ENCODE data around the gene CRABP2.

DNA sequence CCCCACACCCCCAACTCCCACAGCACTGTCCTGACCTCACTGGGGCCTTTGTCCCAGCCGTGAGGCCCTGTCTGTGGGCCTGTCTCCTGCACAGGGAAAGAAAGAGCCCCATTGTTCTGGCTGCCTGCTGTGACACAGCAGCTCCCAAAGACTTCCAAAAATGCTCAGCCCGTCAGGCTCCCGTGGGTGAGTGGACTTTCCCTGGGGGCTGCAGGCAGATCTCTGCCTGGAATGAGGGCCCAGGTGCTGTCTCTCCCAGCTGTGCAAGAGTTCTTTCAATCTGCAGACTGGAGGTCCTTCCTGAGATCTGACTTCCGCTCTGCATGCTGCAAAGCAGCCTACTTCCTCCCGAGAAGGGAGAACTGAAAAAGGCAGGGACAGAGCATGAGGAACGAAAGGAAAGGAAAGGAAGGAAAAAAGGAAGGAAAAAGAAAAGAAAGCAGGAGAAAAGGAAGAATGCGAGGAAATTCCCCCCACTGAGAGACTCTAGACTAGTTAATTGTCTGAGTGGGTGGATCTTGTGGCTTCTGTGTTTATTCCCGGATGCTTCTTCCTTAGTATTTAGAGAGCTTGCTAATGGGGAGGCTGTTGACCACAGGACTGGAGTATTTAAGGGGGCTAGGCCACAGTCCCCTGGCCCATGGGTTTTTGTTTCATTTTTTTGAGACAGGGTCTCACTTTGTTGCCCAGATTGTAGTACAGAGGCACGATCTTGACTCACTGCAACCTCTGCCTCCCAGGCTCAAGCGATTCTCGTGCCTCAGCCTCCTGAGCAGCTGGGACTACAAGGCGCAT is 43.2 kb downstream of the CRABP2 start:
- TF ChIP-seq, protein P1, sequence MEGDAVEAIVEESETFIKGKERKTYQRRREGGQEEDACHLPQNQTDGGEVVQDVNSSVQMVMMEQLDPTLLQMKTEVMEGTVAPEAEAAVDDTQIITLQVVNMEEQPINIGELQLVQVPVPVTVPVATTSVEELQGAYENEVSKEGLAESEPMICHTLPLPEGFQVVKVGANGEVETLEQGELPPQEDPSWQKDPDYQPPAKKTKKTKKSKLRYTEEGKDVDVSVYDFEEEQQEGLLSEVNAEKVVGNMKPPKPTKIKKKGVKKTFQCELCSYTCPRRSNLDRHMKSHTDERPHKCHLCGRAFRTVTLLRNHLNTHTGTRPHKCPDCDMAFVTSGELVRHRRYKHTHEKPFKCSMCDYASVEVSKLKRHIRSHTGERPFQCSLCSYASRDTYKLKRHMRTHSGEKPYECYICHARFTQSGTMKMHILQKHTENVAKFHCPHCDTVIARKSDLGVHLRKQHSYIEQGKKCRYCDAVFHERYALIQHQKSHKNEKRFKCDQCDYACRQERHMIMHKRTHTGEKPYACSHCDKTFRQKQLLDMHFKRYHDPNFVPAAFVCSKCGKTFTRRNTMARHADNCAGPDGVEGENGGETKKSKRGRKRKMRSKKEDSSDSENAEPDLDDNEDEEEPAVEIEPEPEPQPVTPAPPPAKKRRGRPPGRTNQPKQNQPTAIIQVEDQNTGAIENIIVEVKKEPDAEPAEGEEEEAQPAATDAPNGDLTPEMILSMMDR (conservative IDR thresholded peaks at IDR 0.05; ENCODE audit: low read depth, low read length) = no peak
- no peak for TF ChIP-seq EZH2 (IDR thresholded peaks at IDR 0.05; ENCODE audit: borderline replicate concordance, low read depth, low read length, poor library complexity, severe bottlenecking)

All from A673 (cell line).